Fibroblast of villous mesenchyme (primary cell): ENCODE results near the gene CCDC188. TPM values are rescaled to one million over a fixed set of nuclear protein-coding genes. Genes with fewer than 3 reads are reported as not detected.

ENCODE experiments used
- DNase-seq: peaks from one replicate; pipeline ENCODE4 v3.0.0-alpha.2; 2010; ENCODE audit warnings: low read depth
- H3K4me3 ChIP-seq: 2 replicates; pipeline ENCODE4 v1.5.1; 2011; ENCODE audit warnings: low read depth, mild to moderate bottlenecking, low read length
- total RNA-seq: library from RNA; depleted of rRNA; stranded (reverse); fragments of >200 nt; gene quantifications from 2 replicates; pipeline ENCODE4 v1.2.3, GENCODE V29; 2012
- TF ChIP-seq, protein P1 (sequence below): IDR thresholded peaks from 2 replicates; pipeline ENCODE4 v1.5.1; 2012; ENCODE audit warnings: low read depth, mild to moderate bottlenecking, low read length; ENCODE audit not compliant: insufficient read depth

The CCDC188 gene
- total RNA-seq, 1 donor, result 0.43 TPM

DNA sequence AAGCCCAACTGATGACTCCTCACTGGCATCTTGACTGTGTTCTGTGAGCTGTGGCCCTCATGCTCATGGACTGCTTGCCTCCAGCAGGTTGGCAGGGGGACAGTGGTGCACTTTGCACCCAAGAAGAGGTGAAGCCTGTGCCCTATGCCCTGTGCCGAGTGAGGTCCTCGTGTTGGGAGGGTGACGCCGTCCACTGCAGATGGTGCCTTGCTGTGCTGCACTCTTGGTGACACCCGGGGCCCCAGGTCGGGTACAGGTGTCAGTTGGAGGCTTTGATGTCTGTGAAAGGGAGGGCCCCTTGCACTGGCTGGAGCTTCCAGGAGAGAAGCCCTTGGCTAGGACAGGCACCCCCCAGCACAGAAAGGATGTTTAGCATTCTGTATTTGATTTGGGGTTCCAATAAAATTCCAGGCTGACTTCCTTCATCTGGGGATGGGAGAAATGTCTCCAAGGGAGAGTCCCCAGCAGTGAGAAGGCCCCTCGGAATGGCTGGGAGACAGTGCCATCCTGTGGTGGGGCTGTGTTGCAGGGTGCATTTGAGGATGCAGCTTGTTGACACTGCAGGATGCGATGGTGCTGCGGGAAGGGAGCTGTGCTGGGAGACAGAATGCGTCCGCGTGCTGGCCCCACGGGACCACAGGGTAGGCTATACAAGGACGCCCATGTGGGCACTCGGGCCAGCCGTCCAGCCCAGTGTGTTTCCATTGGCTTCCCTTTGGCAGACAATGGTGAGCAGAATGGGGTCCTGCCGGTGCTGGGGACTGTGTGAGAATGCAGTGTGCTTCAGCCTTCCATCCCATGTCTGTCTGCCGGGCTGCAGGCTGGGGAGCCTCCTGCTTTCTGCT, 21.7 kb downstream of the CCDC188 start:
- DNase-seq, result peak; percentile 30
- TF ChIP-seq, protein P1, sequence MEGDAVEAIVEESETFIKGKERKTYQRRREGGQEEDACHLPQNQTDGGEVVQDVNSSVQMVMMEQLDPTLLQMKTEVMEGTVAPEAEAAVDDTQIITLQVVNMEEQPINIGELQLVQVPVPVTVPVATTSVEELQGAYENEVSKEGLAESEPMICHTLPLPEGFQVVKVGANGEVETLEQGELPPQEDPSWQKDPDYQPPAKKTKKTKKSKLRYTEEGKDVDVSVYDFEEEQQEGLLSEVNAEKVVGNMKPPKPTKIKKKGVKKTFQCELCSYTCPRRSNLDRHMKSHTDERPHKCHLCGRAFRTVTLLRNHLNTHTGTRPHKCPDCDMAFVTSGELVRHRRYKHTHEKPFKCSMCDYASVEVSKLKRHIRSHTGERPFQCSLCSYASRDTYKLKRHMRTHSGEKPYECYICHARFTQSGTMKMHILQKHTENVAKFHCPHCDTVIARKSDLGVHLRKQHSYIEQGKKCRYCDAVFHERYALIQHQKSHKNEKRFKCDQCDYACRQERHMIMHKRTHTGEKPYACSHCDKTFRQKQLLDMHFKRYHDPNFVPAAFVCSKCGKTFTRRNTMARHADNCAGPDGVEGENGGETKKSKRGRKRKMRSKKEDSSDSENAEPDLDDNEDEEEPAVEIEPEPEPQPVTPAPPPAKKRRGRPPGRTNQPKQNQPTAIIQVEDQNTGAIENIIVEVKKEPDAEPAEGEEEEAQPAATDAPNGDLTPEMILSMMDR, result peak; percentile 45
- no peak overlapping the region for H3K4me3 ChIP-seq

DNA sequence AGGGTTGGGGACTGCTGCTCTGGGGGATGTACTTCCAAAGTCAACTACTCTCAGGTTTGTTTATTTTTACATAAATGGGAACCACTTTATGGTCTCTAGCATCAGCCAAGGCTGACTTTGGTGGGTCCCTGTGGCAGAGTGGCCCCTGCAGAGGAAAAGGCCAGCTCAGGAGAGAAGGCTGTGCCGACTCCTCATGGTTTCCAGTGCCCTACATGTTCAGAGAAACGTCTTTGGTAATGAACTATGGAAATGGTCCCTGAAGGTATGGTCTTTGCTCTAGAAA, 22.3 kb downstream of the CCDC188 start:
- H3K4me3 ChIP-seq, result no peak overlapping the region
- DNase-seq, result no peak
- TF ChIP-seq, protein P1, result no peak

DNA sequence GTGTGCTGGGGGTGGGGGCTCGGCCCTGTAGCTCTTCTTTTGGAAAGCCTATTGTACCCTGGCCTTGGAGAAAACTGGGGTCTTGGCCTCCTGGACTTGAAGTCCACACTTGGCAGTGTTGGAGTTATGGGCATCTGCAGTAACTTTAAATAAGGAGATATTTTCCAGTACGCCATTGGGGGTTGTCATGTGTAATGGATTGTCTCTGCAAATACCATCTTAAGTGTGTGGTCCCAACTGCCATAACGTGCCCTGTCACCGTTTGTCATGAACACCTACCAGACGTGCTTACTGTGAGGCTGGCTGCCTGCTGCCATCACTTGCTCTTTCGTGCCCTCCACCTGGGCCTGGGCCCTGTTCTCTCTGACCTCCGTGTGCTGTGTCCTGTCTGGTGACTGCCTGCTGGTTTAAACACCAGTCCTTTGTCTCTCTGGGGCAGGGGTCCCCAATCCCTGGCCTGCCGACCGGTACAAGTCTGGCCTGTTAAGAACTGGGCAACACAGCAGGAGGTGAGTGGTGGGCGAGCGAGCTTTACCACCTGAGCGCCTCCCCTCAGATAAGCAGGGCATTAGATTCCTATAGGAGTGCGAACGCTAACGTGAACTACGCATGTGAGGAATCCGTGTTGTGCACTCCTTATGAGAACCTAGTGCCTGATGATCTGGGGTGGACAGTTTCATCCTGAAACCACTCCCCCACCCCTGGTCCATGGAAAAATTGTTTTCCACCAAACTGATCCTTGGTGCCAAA, 22.8 kb downstream of the CCDC188 start:
- DNase-seq, result no peak
- TF ChIP-seq, protein P1, result no peak
- H3K4me3 ChIP-seq, result no peak overlapping the region

DNA sequence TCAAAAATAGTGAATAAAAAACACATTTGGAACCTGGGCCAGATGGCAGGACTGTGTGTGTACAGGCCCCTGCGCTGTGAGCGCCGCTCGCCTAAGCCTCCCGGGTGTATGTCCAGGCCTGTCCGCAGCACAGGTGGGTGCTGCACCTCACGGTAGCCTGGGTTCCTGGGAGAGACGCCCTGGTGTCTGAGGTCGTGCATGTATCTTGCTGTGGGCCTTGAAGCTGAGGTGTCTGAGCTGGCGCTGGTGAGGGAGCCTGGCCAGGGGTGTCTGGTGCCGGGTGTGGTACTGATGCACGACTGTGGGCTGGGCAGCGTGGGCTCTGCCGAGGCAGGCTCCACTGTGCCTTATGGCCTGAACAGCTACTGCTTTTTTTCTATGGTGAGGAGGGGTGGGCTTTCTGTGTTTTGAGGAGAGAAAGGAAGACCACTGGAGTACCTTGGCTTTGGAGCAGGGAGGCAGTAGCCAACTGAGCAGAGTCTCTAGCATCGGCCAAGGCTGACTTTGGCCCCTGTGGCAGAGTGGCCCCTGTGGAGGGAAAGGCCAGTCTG, 23.5 kb downstream of the CCDC188 start:
- TF ChIP-seq, protein P1, result no peak
- DNase-seq, result no peak

DNA sequence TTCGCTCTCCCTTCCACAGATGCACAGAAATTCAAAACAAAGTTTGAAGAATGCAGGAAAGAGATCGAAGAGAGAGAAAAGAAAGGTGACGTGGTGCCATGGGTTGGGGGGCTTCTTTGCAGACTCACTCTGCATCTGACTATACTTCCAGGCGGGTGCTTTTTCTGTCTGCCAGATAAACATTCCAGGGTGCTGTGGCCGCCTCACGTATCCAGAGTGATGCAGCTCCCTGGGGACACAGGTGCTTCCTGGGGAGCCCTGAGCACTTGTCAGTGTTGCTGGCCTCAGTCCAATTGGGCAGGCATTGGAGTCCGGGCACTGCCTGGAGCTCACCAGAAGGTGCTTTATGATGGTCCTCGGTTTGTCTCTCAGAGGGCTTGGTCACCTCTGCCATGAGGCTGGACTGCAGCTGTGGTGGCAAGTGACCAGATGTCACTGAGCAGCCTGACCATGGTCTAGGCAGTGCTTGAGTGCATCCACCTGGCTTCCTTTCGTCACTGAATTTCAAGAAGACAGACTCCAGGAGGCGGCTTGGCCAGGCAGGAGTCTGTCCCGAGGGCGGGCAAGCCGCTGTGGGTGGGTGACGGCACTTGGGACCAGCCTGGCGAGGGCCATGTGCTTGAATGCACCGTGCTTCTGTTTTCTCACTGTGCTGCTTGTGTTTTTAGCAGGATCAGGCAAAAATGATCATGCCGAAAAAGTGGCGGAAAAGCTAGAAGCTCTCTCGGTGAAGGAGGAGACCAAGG, 24.4 kb downstream of the CCDC188 start:
- TF ChIP-seq, protein P1, result no peak
- no peak for DNase-seq
- no peak overlapping the region for H3K4me3 ChIP-seq

More for the DNA sequence above, 23.5 kb downstream of the CCDC188 start:
- no peak overlapping the region for H3K4me3 ChIP-seq
